ENCODE data around the gene CCDC68. TPM values are rescaled to one million over a fixed set of nuclear protein-coding genes. Genes with fewer than 3 reads are reported as not detected.

Gene CCDC68, protein sequence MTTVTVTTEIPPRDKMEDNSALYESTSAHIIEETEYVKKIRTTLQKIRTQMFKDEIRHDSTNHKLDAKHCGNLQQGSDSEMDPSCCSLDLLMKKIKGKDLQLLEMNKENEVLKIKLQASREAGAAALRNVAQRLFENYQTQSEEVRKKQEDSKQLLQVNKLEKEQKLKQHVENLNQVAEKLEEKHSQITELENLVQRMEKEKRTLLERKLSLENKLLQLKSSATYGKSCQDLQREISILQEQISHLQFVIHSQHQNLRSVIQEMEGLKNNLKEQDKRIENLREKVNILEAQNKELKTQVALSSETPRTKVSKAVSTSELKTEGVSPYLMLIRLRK
- 0.54 and 1.4 TPM in 2 replicates for total RNA-seq (2012; rRNA removed)
- 0.46 and 0.55 TPM in 2 replicates for polyA plus RNA-seq (2012; rRNA removed)
- polyA plus RNA-seq (2012; cell fraction: cytosol; rRNA removed) = 0.07 and 0.09 TPM in 2 replicates
- 0.09 and 1.7 TPM in 2 replicates for polyA plus RNA-seq (2012; cell fraction: nucleus; rRNA removed; ENCODE audit: low replicate concordance)
- Bru-seq, nascent RNA = percentile 48 among the genes with signal in this experiment
- BruChase-seq, experiment 1, labeled RNA remaining after a 6-hour chase = percentile 47 among the genes with signal in this experiment
- percentile 44 among the genes with signal in this experiment for BruChase-seq, experiment 2, labeled RNA remaining after a 2-hour chase
- long read RNA-seq, full-length matches to known transcripts = 1 of 7 reads
- long read RNA-seq, partial matches to known transcripts = 2 of 7 reads
- long read RNA-seq, other reads (novel, unspliced or antisense) = 4 of 7 reads

DNA sequence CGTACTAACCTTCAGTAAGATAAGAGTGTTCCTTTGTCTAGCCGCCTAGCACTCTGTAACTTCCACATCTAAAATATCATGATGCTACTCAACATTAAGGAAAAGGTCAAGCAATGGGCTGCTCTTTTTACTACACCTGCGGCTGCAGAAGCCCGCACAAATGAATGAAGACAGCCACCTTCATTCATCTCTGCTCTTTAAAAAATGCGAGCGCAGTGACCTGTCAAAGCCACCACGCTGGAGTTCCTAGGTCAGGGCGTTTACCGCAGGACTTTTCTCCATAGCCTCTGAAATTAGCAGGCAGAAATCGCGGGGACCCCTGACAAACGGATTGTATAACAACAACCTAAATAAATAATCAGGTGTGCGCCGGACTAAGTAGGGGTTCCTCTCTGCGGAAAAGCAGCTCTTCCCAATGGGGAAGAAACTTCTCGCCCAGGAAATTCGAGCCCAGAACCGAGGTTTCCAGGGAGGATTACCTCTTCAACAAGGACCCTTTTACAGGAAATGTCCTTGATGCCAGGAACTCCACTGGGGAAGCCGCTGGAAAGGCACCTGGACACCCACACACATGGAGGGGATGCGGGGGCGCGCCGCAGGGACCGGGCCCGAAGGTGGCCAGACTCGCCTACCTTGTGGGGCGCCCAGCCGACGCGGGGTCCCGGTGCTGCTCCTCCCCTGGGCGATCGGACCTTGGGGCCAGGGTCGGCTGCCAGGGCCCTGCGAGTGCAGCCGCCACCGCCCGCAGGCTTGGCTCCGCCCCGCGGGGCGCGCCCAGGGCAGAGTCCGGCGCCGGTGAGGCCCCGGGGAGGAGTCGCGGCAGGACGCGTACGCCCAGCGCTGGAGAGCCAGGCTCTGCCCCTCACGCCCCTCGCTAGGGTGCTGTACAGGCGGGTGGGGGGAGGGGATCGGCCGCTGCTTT lies at the start of gene CCDC68:
Gene CCDC68 (minus strand): TSS at position 758 of the 922 bp plus-strand sequence. CDS start 16,670 bp downstream, outside the sequence.
- Histone ChIP-seq H3K56ac (ENCODE audit: extremely low read depth, insufficient read depth, low read length) (no peak within 1 kb of the TSS), H4K8ac (ENCODE audit: low read depth in 2 of 2, low read length in 2 of 2) (peak within 1 kb of the TSS; percentile 48 to 80; a peak in 3 of 4 replicates), H2BK5ac (ENCODE audit: low read depth, low read length, poor library complexity, severe bottlenecking) (no peak within 1 kb of the TSS), H2AK5ac (ENCODE audit: low read depth, low read length) (peak within 1 kb of the TSS; percentile 92), H3K18ac (ENCODE audit: low read depth, low read length) (peak within 1 kb of the TSS; percentile 61), H3K79me1 (ENCODE audit: low read depth in 1 of 2, low read length in 2 of 2) (peaks cover 0 to 3% of the 10 kb centered on the region in 2 experiments; a peak in 2 of 4 replicates), H2BK15ac (ENCODE audit: low read depth, low read length) (peak within 1 kb of the TSS; percentile 60; the same call in 2 of the 3 replicates), H3K4me2 (ENCODE audit: low read depth, low read length) (peak within 1 kb of the TSS; percentile 79), H4K20me1 (ENCODE audit: insufficient read depth, low read length) (no peaks in the 10 kb centered on the region), H3K4ac (ENCODE audit: low read depth, low read length) (peak within 1 kb of the TSS; percentile 76), H3K9ac (ENCODE audit: low read depth, low read length) (peak within 1 kb of the TSS; percentile 65), H3K23ac (ENCODE audit: low read depth, low read length) (peak within 1 kb of the TSS; percentile 77), H3K4me3 (ENCODE audit: insufficient read depth, low read depth, low read length) (peak within 1 kb of the TSS; percentile 67), H2BK120ac (ENCODE audit: low read depth, low read length) (peak within 1 kb of the TSS; percentile 72), H3K36me3 (ENCODE audit: control insufficient read depth, insufficient read depth, low read length) (no peaks in the 10 kb centered on the region), H3K27ac (ENCODE audit: insufficient read depth, low read length) (peak within 1 kb of the TSS; percentile 39), H4K5ac (ENCODE audit: low read depth, low read length) (peak within 1 kb of the TSS; percentile 58; the same call in 1 of the 2 replicates), H3K14ac (replicated peaks; ENCODE audit: low read depth, low read length) (peak within 1 kb of the TSS; percentile 67), H2AFZ (replicated peaks; ENCODE audit: low read length, poor library complexity) (peak within 1 kb of the TSS; percentile 84), H3K4me1 (ENCODE audit: control insufficient read depth, insufficient read depth, low read length) (peaks cover 7% of the 10 kb centered on the region), H2AK9ac (replicated peaks; ENCODE audit: low read depth, low read length, poor library complexity) (peak within 1 kb of the TSS; percentile 18), H3K9me3 (ENCODE audit: control insufficient read depth, insufficient read depth, low read length) (peaks cover 3% of the 10 kb centered on the region; the same call in 1 of the 2 replicates), H4K91ac (ENCODE audit: insufficient read depth, low read depth, low read length) (peak within 1 kb of the TSS; percentile 70), H3K9me1 (ENCODE audit: insufficient read depth, low read length) (peaks cover 7% of the 10 kb centered on the region), H2BK20ac (ENCODE audit: low read depth, low read length) (peak within 1 kb of the TSS; percentile 91), H3K27me3 (ENCODE audit: control insufficient read depth, insufficient read depth, low read length) (no peaks in the 10 kb centered on the region)
- intact Hi-C loops (cut with micrococcal nuclease) = no loop called here
- dilution Hi-C loops (cut with HindIII; ENCODE audit: low sequenced_read_pairs, unreplicated experiment) = no loop called here
- BruUV-seq (replicated peaks) = no TSS peak
- whole genome bisulfite sequencing, 2 experiments (ENCODE audit: extremely low coverage in 2 of 2, insufficient read length in 1 of 2) = 23% methylated on average over 10 of the region's 58 CpGs; no CpG with 5 or more reads in 1 of the 2 experiments
- ATAC-seq (ENCODE audit: low read depth) = peak; percentile 75
- CTCF ChIA-PET = interaction anchor here (0.9 to 1.1 kb wide), 2 partner anchors 9 to 28 kb away, joined by 3 to 4 read pairs; no protein-coding TSS in a partner anchor
- POLR2A ChIA-PET (ENCODE audit: unreplicated experiment) = no interaction called here
- in situ Hi-C loops (cut with MboI; ENCODE audit: low sequenced_read_pairs) = no loop called here
- no peak for TF ChIP-seq POLR2A (IDR thresholded peaks at IDR 0.05; ENCODE audit: low read depth, low read length)
- TF ChIP-seq RAD21 (IDR thresholded peaks at IDR 0.05; ENCODE audit: low read length) = no peak
- TF ChIP-seq MXI1 (IDR thresholded peaks at IDR 0.05; ENCODE audit: borderline replicate concordance, low read depth, low read length) = no peak
- TF ChIP-seq SMC3 (IDR thresholded peaks at IDR 0.05; ENCODE audit: low read depth, low read length) = no peak
- TF ChIP-seq RCOR1 (IDR thresholded peaks at IDR 0.05; ENCODE audit: insufficient replicate concordance, low read length) = no peak
- no peak for TF ChIP-seq NFE2L2 (IDR thresholded peaks at IDR 0.05; ENCODE audit: low read depth, low read length)
- no peak for DNase-seq

Data from IMR-90 (cell line).